Mucosa of descending colon (tissue), 3 donors: Measurements from ENCODE around the gene UTP20. TPM values are rescaled to one million over a fixed set of nuclear protein-coding genes. Genes with fewer than 3 reads are reported as not detected.

Source experiments
- ATAC-seq: fragments of 200-7000 bp; cut with Tn5 transposase; one replicate; pipeline ENCODE4 v1.9.1; 2020; ENCODE audit warnings: mild to moderate bottlenecking, moderate library complexity
- DNase-seq, 3 donors: peaks; one replicate each; pipeline ENCODE4 v3.0.0-alpha.2; 2020
- H3K36me3 ChIP-seq: fragments of 200-600 bp; one replicate; pipeline ENCODE4 v1.8.0; 2021; ENCODE audit warnings: low read depth, mild to moderate bottlenecking
- H3K4me1 ChIP-seq: fragments of 200-600 bp; one replicate; pipeline ENCODE4 v1.8.0; 2021; ENCODE audit warnings: low read depth, mild to moderate bottlenecking
- H3K4me3 ChIP-seq: fragments of 200-600 bp; one replicate; pipeline ENCODE4 v1.8.0; 2021; ENCODE audit warnings: mild to moderate bottlenecking
- H3K9me3 ChIP-seq: fragments of 200-600 bp; one replicate; pipeline ENCODE4 v1.8.0; 2021; ENCODE audit warnings: mild to moderate bottlenecking
- CTCF ChIP-seq: fragments of 200-600 bp; IDR thresholded peaks from one replicate; pipeline ENCODE4 v1.8.0; 2022; ENCODE audit warnings: antibody characterized with exemption, mild to moderate bottlenecking
- intact Hi-C, 2 donors: fragments of 100-400 bp; cut with DNase I in 1 of 2; cut with micrococcal nuclease in 1 of 2; formaldehyde crosslinking; loops; one replicate each; pipeline versions ENCODE4 v1.11.0 to v1.11.1; 2022; cut with DNase I, micrococcal nuclease
- total RNA-seq, 3 donors: library from RNA; stranded (reverse); fragmentation: NEBNext Ultra II Directional in 2 of 3; extraction: Animal tissue kit (Norgen Biotek cat#: 25700) in 2 of 3; gene quantifications; one replicate each; pipeline versions ENCODE4 v1.2.1 to v1.2.4, GENCODE V29; 2021 to 2023
- donor health status: DM: no; HTN: no; CAD: no; lungs with moderate emphysema.
- donor health status: DM: no; HTN: no; CAD: no.
- donor health status: DM: no; HTN: yes; CAD: no.

The UTP20 gene
- total RNA-seq, 3 donors from 2014 or later = 9.5 to 11.0 (median 10.2) TPM

GRCh38 chr12:101276433-101276832, 3.5 kb upstream of the UTP20 start:
- TF ChIP-seq CTCF = no peak
- Histone ChIP-seq H3K4me1 (no peaks in the 10 kb centered on the region), H3K36me3 (no peaks in the 10 kb centered on the region), H3K4me3 (no peak overlapping the region), H3K9me3 (no peaks in the 10 kb centered on the region)
- intact Hi-C loops = no loop called here
- DNase-seq = no peak
- ATAC-seq = no peak

GRCh38 chr12:101277443-101277842, 2.5 kb upstream of the UTP20 start:
- Histone ChIP-seq H3K9me3 (no peaks in the 10 kb centered on the region), H3K4me3 (no peak overlapping the region), H3K36me3 (no peaks in the 10 kb centered on the region), H3K4me1 (no peaks in the 10 kb centered on the region)
- DNase-seq = no peak
- intact Hi-C loops = no loop called here
- peak; percentile 13 for ATAC-seq
- TF ChIP-seq CTCF = no peak

GRCh38 chr12:101287357-101287756, 7.5 kb downstream of the UTP20 start:
- no peaks in the 10 kb centered on the region for H3K36me3 ChIP-seq
- H3K4me3 ChIP-seq = no peak overlapping the region
- ATAC-seq = no peak
- H3K4me1 ChIP-seq = no peaks in the 10 kb centered on the region
- DNase-seq = no peak
- no peaks in the 10 kb centered on the region for H3K9me3 ChIP-seq
- no peak for TF ChIP-seq CTCF
- intact Hi-C loops = no loop called here

- TF ChIP-seq CTCF = no peak
- Histone ChIP-seq H3K9me3 (no peaks in the 10 kb centered on the region), H3K4me3 (no peak overlapping the region), H3K36me3 (no peaks in the 10 kb centered on the region), H3K4me1 (no peaks in the 10 kb centered on the region)
- DNase-seq (no peak), ATAC-seq (no peak)
- intact Hi-C loops = no loop called here
These were observed 17.8 kb downstream of the UTP20 start for GRCh38 chr12:101297661-101298060.

- no peaks in the 10 kb centered on the region for H3K4me1 ChIP-seq
- DNase-seq (no peak), ATAC-seq (no peak)
- H3K9me3 ChIP-seq = no peaks in the 10 kb centered on the region
- intact Hi-C loops = no loop called here
- no peaks in the 10 kb centered on the region for H3K36me3 ChIP-seq
- no peak for TF ChIP-seq CTCF
- no peak overlapping the region for H3K4me3 ChIP-seq
These were observed 18.5 kb downstream of the UTP20 start for GRCh38 chr12:101298426-101298825.

GRCh38 chr12:101299346-101299745, 19.4 kb downstream of the UTP20 start:
- no peak for DNase-seq
- H3K4me3 ChIP-seq = no peak overlapping the region
- TF ChIP-seq CTCF = no peak
- intact Hi-C loops = no loop called here
- H3K36me3 ChIP-seq = no peaks in the 10 kb centered on the region
- ATAC-seq = no peak
- no peaks in the 10 kb centered on the region for H3K9me3 ChIP-seq
- H3K4me1 ChIP-seq = no peaks in the 10 kb centered on the region
